A549 (cell line): Measurements from ENCODE around the gene ZNF710. TPM values are rescaled to one million over a fixed set of nuclear protein-coding genes. Genes with fewer than 3 reads are reported as not detected.
A peak's percentile ranks its signal among the peaks of the same experiment; 100 is the strongest.

ENCODE experiments used
- ATAC-seq, 2 experiments: fragments of 200-7000 bp in 1 of 2; fragments of >200 bp in 1 of 2; cut with Nextera tagmentation in 1 of 2; cut with Tn5 transposase in 1 of 2; 3 replicates each; pipeline versions ENCODE4 v1.8.0 to v1.9.1; 2018 to 2020; ENCODE audit warnings: mild to moderate bottlenecking in 1 of 2, moderate library complexity in 1 of 2
- CTCF ChIA-PET: fragments of 300-600 bp; sonication (Branson Sonifier 250); formaldehyde crosslinking; extraction: SDS; loops from one replicate; lab custom pipeline; 2021; ENCODE audit warnings: antibody characterized with exemption, inconsistent platforms; lab: Yijun Ruan, JAX
- POLR2A ChIA-PET: fragments of 350-600 bp; formaldehyde crosslinking; extraction: SDS; loops from one replicate; lab custom pipeline; 2021; ENCODE audit warnings: antibody characterized with exemption, inconsistent platforms; lab: Yijun Ruan, JAX
- DNase-seq, 2 experiments: peaks; one replicate each; pipeline versions ENCODE4 v3.0.0 to v3.0.0-alpha.2; 2011 to 2016; ENCODE audit warnings: low read depth in 1 of 2, low spot score in 1 of 2
- FAIRE-seq: peaks from 2 replicates; lab custom pipeline; 2011; peaks lifted over from hg19 to GRCh38; lab: Jason Lieb, UNC
- H3K27ac ChIP-seq, 2 experiments: fragments of >200 bp; sonication (Bioruptor Twin); formaldehyde crosslinking; 3 replicates each; pipeline ENCODE4 v1.5.1; 2016 to 2017
- H3K4me1 ChIP-seq: fragments of >200 bp; sonication (Bioruptor Twin); formaldehyde crosslinking; 3 replicates; pipeline ENCODE4 v1.6.1; 2016
- H3K4me2 ChIP-seq: fragments of >200 bp; sonication (Bioruptor Twin); formaldehyde crosslinking; 3 replicates; pipeline ENCODE4 v1.6.1; 2016
- H3K4me3 ChIP-seq: fragments of >200 bp; sonication (Bioruptor Twin); formaldehyde crosslinking; 3 replicates; pipeline ENCODE4 v1.5.1; 2016
- H3K9me3 ChIP-seq: fragments of >200 bp; sonication (Bioruptor Twin); formaldehyde crosslinking; 3 replicates; pipeline ENCODE4 v1.6.1; 2016
- CBX2 ChIP-seq: fragments of 200-600 bp; sonication (generic); IDR thresholded peaks from 2 replicates; pipeline ENCODE4 v1.6.1; 2016; ENCODE audit warnings: low read depth, mild to moderate bottlenecking, borderline replicate concordance
- CBX8 ChIP-seq: fragments of 200-600 bp; sonication (generic); IDR thresholded peaks from 2 replicates; pipeline ENCODE4 v1.6.1; 2016
- CHD2 ChIP-seq: fragments of 150-350 bp; IDR thresholded peaks from 2 replicates; pipeline ENCODE4 v1.6.1; 2014; ENCODE audit warnings: low read length; ENCODE audit not compliant: partially characterized antibody
- EHF ChIP-seq: fragments of 250-450 bp; sonication (Bioruptor Pico); IDR thresholded peaks from 2 replicates; pipeline ENCODE4 v1.5.0; 2020; ENCODE audit warnings: mild to moderate bottlenecking
- EHMT2 ChIP-seq: fragments of 200-600 bp; sonication (generic); IDR thresholded peaks from 2 replicates; pipeline ENCODE4 v1.6.1; 2016; ENCODE audit warnings: antibody characterized with exemption, low read depth, mild to moderate bottlenecking, moderate library complexity
- EP300 ChIP-seq, 2 experiments: fragments of >200 bp; sonication (Bioruptor Twin); formaldehyde crosslinking; IDR thresholded peaks; 2 replicates in 1 of 2; 3 replicates in 1 of 2; pipeline ENCODE4 v1.6.1; 2016 to 2017
- FOXS1 ChIP-seq: fragments of 250-450 bp; sonication (Bioruptor Pico); IDR thresholded peaks from 2 replicates; pipeline ENCODE4 v1.5.0; 2020; ENCODE audit warnings: mild to moderate bottlenecking, moderate library complexity
- GATA3 ChIP-seq: IDR thresholded peaks from 2 replicates; pipeline ENCODE4 v1.6.1; 2012; ENCODE audit warnings: borderline replicate concordance
- HOXA7 ChIP-seq: fragments of 250-450 bp; sonication (Bioruptor Pico); IDR thresholded peaks from 2 replicates; pipeline ENCODE4 v1.5.0; 2020; ENCODE audit warnings: mild to moderate bottlenecking, moderate library complexity
- HOXB5 ChIP-seq: fragments of 250-450 bp; sonication (Bioruptor Pico); IDR thresholded peaks from 2 replicates; pipeline ENCODE4 v1.5.0; 2020; ENCODE audit warnings: mild to moderate bottlenecking, moderate library complexity
- JUN ChIP-seq, 2 experiments: fragments of >200 bp; sonication (Bioruptor Twin); formaldehyde crosslinking; IDR thresholded peaks; 2 replicates in 1 of 2; 3 replicates in 1 of 2; pipeline ENCODE4 v1.6.1; 2016 to 2017
- MYC ChIP-seq: IDR thresholded peaks from 2 replicates; pipeline ENCODE4 v1.6.1; 2012; ENCODE audit warnings: mild to moderate bottlenecking, inconsistent platforms, low read length, improper control_type of control experiment, borderline replicate concordance
- RAD21 ChIP-seq, 2 experiments: fragments of >200 bp in 1 of 2; sonication (Bioruptor Twin) in 1 of 2; formaldehyde crosslinking in 1 of 2; IDR thresholded peaks in 1 of 2; conservative IDR thresholded peaks in 1 of 2; 2 replicates in 1 of 2; 3 replicates in 1 of 2; pipeline ENCODE4 v1.6.1; 2012 to 2018; ENCODE audit warnings: inconsistent platforms in 1 of 2
- RFX5 ChIP-seq: fragments of 450-650 bp; IDR thresholded peaks from 2 replicates; pipeline ENCODE4 v1.7.1; 2014; ENCODE audit warnings: antibody characterized with exemption, mild to moderate bottlenecking, moderate library complexity
- SMC3 ChIP-seq: fragments of >200 bp; sonication (Bioruptor Twin); formaldehyde crosslinking; IDR thresholded peaks from 3 replicates; pipeline ENCODE4 v1.6.1; 2018; ENCODE audit warnings: inconsistent platforms
- ZNF302 ChIP-seq: fragments of 250-450 bp; sonication (Bioruptor Pico); IDR thresholded peaks from 2 replicates; pipeline ENCODE4 v1.9.0; 2021; ENCODE audit warnings: inconsistent platforms, mild to moderate bottlenecking, moderate library complexity
- WGBS: methylation state at CpG from one replicate; pipeline ENCODE4 v1.1.6; 2017; ENCODE audit errors: missing lambda C conversion rate; 5-methylcytosine and 5-hydroxymethylcytosine counted together
- polyA plus RNA-seq, 4 experiments: library from polyadenylated mRNA; depleted of rRNA in 3 of 4; stranded (reverse); fragments of >200 nt; fragmentation: RNase III in 1 of 4; extraction: RNeasy Plus Mini Kit Qiagen cat#74134 plus additional on column Dnase treatment in 1 of 4; gene quantifications; 2 replicates in 3 of 4; 3 replicates in 1 of 4; pipeline ENCODE4 v1.2.3, GENCODE V29; 2011 to 2017
- TF ChIP-seq, protein P1 (sequence below): IDR thresholded peaks from 2 replicates; pipeline ENCODE4 v1.6.1; 2012; ENCODE audit warnings: low read depth, borderline replicate concordance
- TF ChIP-seq, protein P2 (sequence below): fragments of 250-450 bp; sonication (Bioruptor Pico); IDR thresholded peaks from 2 replicates; pipeline ENCODE4 v1.5.0; 2021; ENCODE audit warnings: mild to moderate bottlenecking, moderate library complexity, borderline replicate concordance
- TF ChIP-seq, protein P3 (sequence below): fragments of >200 bp; sonication (Bioruptor Twin); formaldehyde crosslinking; IDR thresholded peaks from 3 replicates; pipeline ENCODE4 v1.5.1; 2016
- TF ChIP-seq, protein P4 (sequence below): IDR thresholded peaks from 2 replicates; pipeline ENCODE4 v1.6.1; 2012
- TF ChIP-seq, protein P5 (sequence below): fragments of 150-350 bp; IDR thresholded peaks from 2 replicates; pipeline ENCODE4 v1.6.1; 2014; ENCODE audit warnings: low read depth, mild to moderate bottlenecking, low read length

Gene ZNF710
- polyA plus RNA-seq, 2 of the 4 experiments (the other 2 are of a cell fraction): 2.6 to 7.8 TPM

DNA sequence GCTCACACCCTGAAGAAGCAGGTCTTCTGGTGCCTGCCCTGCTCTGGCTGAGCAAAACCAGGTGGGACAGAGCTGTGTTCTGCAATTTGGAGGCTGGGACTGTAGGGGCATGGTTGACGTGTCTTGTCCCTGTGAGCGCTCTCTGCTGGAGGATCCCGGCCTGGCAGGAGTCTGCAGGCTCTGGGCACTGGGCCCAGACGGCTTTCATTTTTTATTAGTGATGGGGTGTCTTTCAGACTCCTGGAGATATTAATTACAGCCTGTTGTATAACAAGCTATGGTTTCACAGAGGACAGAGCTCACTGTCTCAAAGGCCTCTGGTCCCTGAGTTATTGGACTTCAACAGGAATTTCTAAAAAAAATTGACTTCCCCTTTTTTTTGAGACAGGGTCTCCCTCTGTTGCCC is 29.5 kb upstream of the ZNF710 start:
- POLR2A ChIA-PET: interaction anchor here (0.7 to 1.1 kb wide), 3 partner anchors 14 to 78 kb away, joined by 3 to 4 read pairs (median 3); partner anchors contain the start of gene AP3S2

DNA sequence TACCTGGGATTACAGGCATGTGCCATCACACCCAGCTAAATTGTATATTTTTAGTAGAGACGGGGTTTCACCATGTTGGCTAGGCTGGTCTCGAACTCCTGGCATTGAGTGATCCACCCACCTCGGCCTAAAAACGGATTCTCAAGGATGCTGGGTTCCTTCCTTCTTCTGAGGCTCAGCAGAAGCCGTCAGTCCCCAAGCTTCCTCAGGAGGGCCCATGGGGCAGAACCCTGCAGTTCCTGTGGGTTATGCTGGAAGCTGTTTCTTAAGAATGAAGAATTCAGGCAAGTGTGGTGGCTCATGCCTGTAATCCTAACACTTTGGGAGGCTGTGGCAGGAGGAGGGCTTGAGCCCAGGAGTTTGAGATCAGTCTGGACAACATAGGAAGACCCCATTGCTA is 29.0 kb upstream of the ZNF710 start:
- ATAC-seq: peak in 1 of 2 experiments; percentile 22; a peak in 2 of 6 replicates
- no peak overlapping the region for H3K4me2 ChIP-seq
- POLR2A ChIA-PET: interaction anchor here (0.7 kb wide), 1 partner anchor 73 kb away, joined by 4 read pairs; no protein-coding TSS in a partner anchor

More for the DNA sequence above, 29.5 kb upstream of the ZNF710 start:
- TF ChIP-seq, protein P1, sequence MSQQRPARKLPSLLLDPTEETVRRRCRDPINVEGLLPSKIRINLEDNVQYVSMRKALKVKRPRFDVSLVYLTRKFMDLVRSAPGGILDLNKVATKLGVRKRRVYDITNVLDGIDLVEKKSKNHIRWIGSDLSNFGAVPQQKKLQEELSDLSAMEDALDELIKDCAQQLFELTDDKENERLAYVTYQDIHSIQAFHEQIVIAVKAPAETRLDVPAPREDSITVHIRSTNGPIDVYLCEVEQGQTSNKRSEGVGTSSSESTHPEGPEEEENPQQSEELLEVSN: no peak
- no peak for TF ChIP-seq ZNF302 (CRISPR knock-in tag)
- TF ChIP-seq HOXB5: no peak
- TF ChIP-seq EP300 (IDR thresholded peaks at IDR 0.05): no peak
- TF ChIP-seq JUN (IDR thresholded peaks at IDR 0.05): no peak
- TF ChIP-seq GATA3: no peak
- TF ChIP-seq SMC3: peak; percentile 62
- no peak for TF ChIP-seq EHMT2
- TF ChIP-seq MYC: no peak
- TF ChIP-seq CBX2: no peak
- no peak for TF ChIP-seq EHF (CRISPR knock-in tag)
- TF ChIP-seq RAD21 (conservative IDR thresholded peaks at IDR 0.05 in 1 of 2, IDR thresholded peaks at IDR 0.05 in 1 of 2): peak; percentile 48 to 65
- TF ChIP-seq, protein P2, sequence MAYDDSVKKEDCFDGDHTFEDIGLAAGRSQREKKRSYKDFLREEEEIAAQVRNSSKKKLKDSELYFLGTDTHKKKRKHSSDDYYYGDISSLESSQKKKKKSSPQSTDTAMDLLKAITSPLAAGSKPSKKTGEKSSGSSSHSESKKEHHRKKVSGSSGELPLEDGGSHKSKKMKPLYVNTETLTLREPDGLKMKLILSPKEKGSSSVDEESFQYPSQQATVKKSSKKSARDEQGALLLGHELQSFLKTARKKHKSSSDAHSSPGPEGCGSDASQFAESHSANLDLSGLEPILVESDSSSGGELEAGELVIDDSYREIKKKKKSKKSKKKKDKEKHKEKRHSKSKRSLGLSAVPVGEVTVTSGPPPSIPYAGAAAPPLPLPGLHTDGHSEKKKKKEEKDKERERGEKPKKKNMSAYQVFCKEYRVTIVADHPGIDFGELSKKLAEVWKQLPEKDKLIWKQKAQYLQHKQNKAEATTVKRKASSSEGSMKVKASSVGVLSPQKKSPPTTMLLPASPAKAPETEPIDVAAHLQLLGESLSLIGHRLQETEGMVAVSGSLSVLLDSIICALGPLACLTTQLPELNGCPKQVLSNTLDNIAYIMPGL (CRISPR knock-in tag): no peak
- TF ChIP-seq, protein P3, sequence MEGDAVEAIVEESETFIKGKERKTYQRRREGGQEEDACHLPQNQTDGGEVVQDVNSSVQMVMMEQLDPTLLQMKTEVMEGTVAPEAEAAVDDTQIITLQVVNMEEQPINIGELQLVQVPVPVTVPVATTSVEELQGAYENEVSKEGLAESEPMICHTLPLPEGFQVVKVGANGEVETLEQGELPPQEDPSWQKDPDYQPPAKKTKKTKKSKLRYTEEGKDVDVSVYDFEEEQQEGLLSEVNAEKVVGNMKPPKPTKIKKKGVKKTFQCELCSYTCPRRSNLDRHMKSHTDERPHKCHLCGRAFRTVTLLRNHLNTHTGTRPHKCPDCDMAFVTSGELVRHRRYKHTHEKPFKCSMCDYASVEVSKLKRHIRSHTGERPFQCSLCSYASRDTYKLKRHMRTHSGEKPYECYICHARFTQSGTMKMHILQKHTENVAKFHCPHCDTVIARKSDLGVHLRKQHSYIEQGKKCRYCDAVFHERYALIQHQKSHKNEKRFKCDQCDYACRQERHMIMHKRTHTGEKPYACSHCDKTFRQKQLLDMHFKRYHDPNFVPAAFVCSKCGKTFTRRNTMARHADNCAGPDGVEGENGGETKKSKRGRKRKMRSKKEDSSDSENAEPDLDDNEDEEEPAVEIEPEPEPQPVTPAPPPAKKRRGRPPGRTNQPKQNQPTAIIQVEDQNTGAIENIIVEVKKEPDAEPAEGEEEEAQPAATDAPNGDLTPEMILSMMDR: peak; percentile 69
- TF ChIP-seq HOXA7 (CRISPR knock-in tag): no peak
- no peak for TF ChIP-seq FOXS1 (CRISPR knock-in tag)
- no peak for TF ChIP-seq RFX5
- TF ChIP-seq, protein P4, sequence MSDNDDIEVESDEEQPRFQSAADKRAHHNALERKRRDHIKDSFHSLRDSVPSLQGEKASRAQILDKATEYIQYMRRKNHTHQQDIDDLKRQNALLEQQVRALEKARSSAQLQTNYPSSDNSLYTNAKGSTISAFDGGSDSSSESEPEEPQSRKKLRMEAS: 0 out of 2 replicates have a peak, but pooled peaks have one; percentile 25
- no peak overlapping the region for H3K27ac ChIP-seq
- no peaks in the 10 kb centered on the region for H3K4me1 ChIP-seq
- H3K4me2 ChIP-seq: no peak overlapping the region
- 7% methylated on average over 4 of the region's 4 CpGs for WGBS
- H3K9me3 ChIP-seq: no peaks in the 10 kb centered on the region
- DNase-seq: peak; percentile 82 to 87
- no peak overlapping the region for H3K4me3 ChIP-seq
- FAIRE-seq: peak; percentile 51
- CTCF ChIA-PET: interaction anchor here (0.6 to 2.5 kb wide), 29 partner anchors 8 to 244 kb away, joined by 3 to 14 read pairs (median 5); partner anchors contain the start of genes AP3S2 and ARPIN
- peak; percentile 100 for ATAC-seq

More for the DNA sequence above, 29.0 kb upstream of the ZNF710 start:
- Histone ChIP-seq H3K27ac (no peak overlapping the region), H3K4me3 (no peak overlapping the region), H3K4me1 (no peaks in the 10 kb centered on the region), H3K9me3 (no peaks in the 10 kb centered on the region)
- FAIRE-seq (no peak), DNase-seq (no peak)
- WGBS: 58% methylated on average over 5 of the region's 5 CpGs
- CTCF ChIA-PET: interaction anchor here (0.5 to 2.5 kb wide), 29 partner anchors 9 to 312 kb away, joined by 3 to 14 read pairs (median 5); partner anchors contain the start of genes AP3S2 and ARPIN
- TF ChIP-seq, protein P5, sequence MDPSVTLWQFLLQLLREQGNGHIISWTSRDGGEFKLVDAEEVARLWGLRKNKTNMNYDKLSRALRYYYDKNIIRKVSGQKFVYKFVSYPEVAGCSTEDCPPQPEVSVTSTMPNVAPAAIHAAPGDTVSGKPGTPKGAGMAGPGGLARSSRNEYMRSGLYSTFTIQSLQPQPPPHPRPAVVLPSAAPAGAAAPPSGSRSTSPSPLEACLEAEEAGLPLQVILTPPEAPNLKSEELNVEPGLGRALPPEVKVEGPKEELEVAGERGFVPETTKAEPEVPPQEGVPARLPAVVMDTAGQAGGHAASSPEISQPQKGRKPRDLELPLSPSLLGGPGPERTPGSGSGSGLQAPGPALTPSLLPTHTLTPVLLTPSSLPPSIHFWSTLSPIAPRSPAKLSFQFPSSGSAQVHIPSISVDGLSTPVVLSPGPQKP: no peak
- TF ChIP-seq CHD2 (no peak), EHF (CRISPR knock-in tag) (no peak), CBX8 (no peak)
